CD4-positive, alpha-beta T cell (primary cell): Measurements from ENCODE around the gene CDH5. TPM values are rescaled to one million over a fixed set of nuclear protein-coding genes. Genes with fewer than 3 reads are reported as not detected.

ENCODE experiments used
- ATAC-seq: fragments of 200-7000 bp; cut with Tn5 transposase; one replicate; pipeline ENCODE4 v1.10.0; 2022; ENCODE audit warnings: mild to moderate bottlenecking; ENCODE audit not compliant: poor library complexity
- CTCF ChIA-PET: fragments of 350-600 bp; sonication (Branson Sonifier 250); formaldehyde crosslinking; loops from one replicate; lab custom pipeline; 2021; ENCODE audit warnings: antibody characterized with exemption, inconsistent platforms; lab: Charles Lee
- POLR2A ChIA-PET: fragments of 350-600 bp; sonication (Branson Sonifier 250); formaldehyde crosslinking; loops from one replicate; lab custom pipeline; 2021; ENCODE audit warnings: antibody characterized with exemption, inconsistent platforms; lab: Charles Lee
- DNase-seq, 14 experiments: peaks; one replicate each; pipeline ENCODE4 v3.0.0-alpha.2; 2013 to 2020; ENCODE audit warnings: mixed read lengths in 2 of 14
- H3K27ac ChIP-seq, 2 donors: one replicate each; pipeline versions ENCODE4 v1.5.1 to v1.7.0; 2013; ENCODE audit warnings: low read length in 2 of 2, low read depth in 1 of 2, mild to moderate bottlenecking in 1 of 2
- H3K27me3 ChIP-seq, 2 experiments: 1 replicate in 1 of 2; 2 replicates in 1 of 2; pipeline versions ENCODE4 v1.6.1 to v1.7.0; 2013; ENCODE audit warnings: low read length in 2 of 2, control low read depth in 1 of 2, mild to moderate bottlenecking in 1 of 2, moderate library complexity in 1 of 2; ENCODE audit not compliant: insufficient read depth in 2 of 2, control insufficient read depth in 1 of 2
- H3K36me3 ChIP-seq: one replicate; pipeline ENCODE4 v1.6.1; 2013; ENCODE audit warnings: low read length, control low read depth; ENCODE audit not compliant: insufficient read depth
- H3K4me1 ChIP-seq: one replicate; pipeline ENCODE4 v1.6.1; 2013; ENCODE audit warnings: low read length, control low read depth; ENCODE audit not compliant: insufficient read depth
- H3K4me3 ChIP-seq: one replicate; pipeline ENCODE4 v1.5.1; 2013; ENCODE audit warnings: mild to moderate bottlenecking, low read length, moderate library complexity
- H3K9me3 ChIP-seq, 2 experiments: 1 replicate in 1 of 2; 2 replicates in 1 of 2; pipeline versions ENCODE4 v1.6.1 to v1.7.0; 2013; ENCODE audit warnings: low read length in 2 of 2, mild to moderate bottlenecking in 2 of 2, control low read depth in 1 of 2, moderate library complexity in 1 of 2; ENCODE audit not compliant: control insufficient read depth in 1 of 2, insufficient read depth in 1 of 2
- H3K27ac Mint-ChIP-seq: one replicate; pipeline ENCODE4 v1.8.0; 2020; ENCODE audit warnings: mixed read lengths
- H3K27me3 Mint-ChIP-seq: one replicate; pipeline ENCODE4 v1.8.0; 2021; ENCODE audit warnings: mixed read lengths
- H3K36me3 Mint-ChIP-seq: one replicate; pipeline ENCODE4 v1.8.0; 2021; ENCODE audit warnings: low read depth, mixed read lengths
- H3K4me1 Mint-ChIP-seq: one replicate; pipeline ENCODE4 v1.8.0; 2021; ENCODE audit warnings: low read depth, mixed read lengths
- H3K4me3 Mint-ChIP-seq: one replicate; pipeline ENCODE4 v1.8.0; 2020; ENCODE audit warnings: mild to moderate bottlenecking, mixed read lengths
- H3K9me3 Mint-ChIP-seq: one replicate; pipeline ENCODE4 v1.8.0; 2020; ENCODE audit warnings: mixed read lengths
- CTCF ChIP-seq: fragments of 200-600 bp; IDR thresholded peaks from one replicate; pipeline ENCODE4 v1.8.0; 2022; ENCODE audit warnings: antibody characterized with exemption, mild to moderate bottlenecking
- intact Hi-C, 2 experiments: fragments of 100-400 bp; cut with DNase I in 1 of 2; cut with micrococcal nuclease in 1 of 2; formaldehyde crosslinking; loops; one replicate each; pipeline versions ENCODE4 v1.15.1 to v1.9.0; 2023 to 2025; cut with DNase I, micrococcal nuclease
- total RNA-seq, 174 experiments: library from RNA in 2 of 174; stranded (reverse) in 2 of 174; gene quantifications; one replicate each; pipeline ENCODE4 v1.2.3 and lab custom pipeline; 2021 to 2026

Gene CDH5
- total RNA-seq, 2 experiments from 2014 or later = not detected

GRCh38 chr16:66425651-66426050 is 59.2 kb downstream of the CDH5 start:
- no peak for TF ChIP-seq CTCF
- Histone ChIP-seq H3K36me3 (no peaks in the 10 kb centered on the region), H3K4me3 (no peak overlapping the region), H3K27me3 (peaks cover 42 to 57% of the 10 kb centered on the region in 2 experiments), H3K9me3 (peaks cover 0 to 17% of the 10 kb centered on the region in 2 experiments), H3K4me1 (peaks cover 15% of the 10 kb centered on the region), H3K27ac (no peak overlapping the region)
- Mint-ChIP-seq H3K4me1 (peaks cover 4% of the 10 kb centered on the region), H3K36me3 (no peaks in the 10 kb centered on the region), H3K4me3 (peak overlapping the region; percentile 44), H3K27ac (no peak overlapping the region), H3K27me3 (peaks cover 73% of the 10 kb centered on the region), H3K9me3 (no peaks in the 10 kb centered on the region)
- POLR2A ChIA-PET = no interaction called here
- no peak for DNase-seq
- ATAC-seq = no peak
- CTCF ChIA-PET = no interaction called here
- intact Hi-C loops = no loop called here

GRCh38 chr16:66426112-66427035 is 59.9 kb downstream of the CDH5 start:
- Histone ChIP-seq H3K4me1 (peaks cover 15% of the 10 kb centered on the region), H3K27ac (no peak overlapping the region), H3K9me3 (peaks cover 0 to 17% of the 10 kb centered on the region in 2 experiments), H3K27me3 (peaks cover 42 to 59% of the 10 kb centered on the region in 2 experiments), H3K36me3 (no peaks in the 10 kb centered on the region), H3K4me3 (peak overlapping the region; percentile 7)
- peak overlapping the region; percentile 44 for H3K4me3 Mint-ChIP-seq
- H3K27ac Mint-ChIP-seq = no peak overlapping the region
- ATAC-seq = peak; percentile 41
- DNase-seq = peak in 3 of 14 experiments; percentile 11 to 20 (median 13)
- ChIA-PET CTCF (no interaction called here), POLR2A (no interaction called here)
- no peaks in the 10 kb centered on the region for H3K9me3 Mint-ChIP-seq
- H3K36me3 Mint-ChIP-seq = no peaks in the 10 kb centered on the region
- peaks cover 4% of the 10 kb centered on the region for H3K4me1 Mint-ChIP-seq
- TF ChIP-seq CTCF = no peak
- intact Hi-C loops = no loop called here
- H3K27me3 Mint-ChIP-seq = peaks cover 78% of the 10 kb centered on the region

- TF ChIP-seq CTCF = no peak
- no peaks in the 10 kb centered on the region for H3K36me3 ChIP-seq
- peak in 1 of 14 experiments; percentile 10 for DNase-seq
- H3K4me1 Mint-ChIP-seq = peaks cover 4% of the 10 kb centered on the region
- H3K27me3 ChIP-seq = peaks cover 42 to 61% of the 10 kb centered on the region in 2 experiments
- peak within 1 kb of the TSS; percentile 76 for H3K4me3 Mint-ChIP-seq
- ChIA-PET CTCF (no interaction called here), POLR2A (no interaction called here)
- no peak within 1 kb of the TSS for H3K27ac Mint-ChIP-seq
- peaks cover 0 to 17% of the 10 kb centered on the region in 2 experiments for H3K9me3 ChIP-seq
- peak within 1 kb of the TSS; percentile 20 for H3K4me3 ChIP-seq
- intact Hi-C loops = no loop called here
- H3K36me3 Mint-ChIP-seq = no peaks in the 10 kb centered on the region
- peak; percentile 34 for ATAC-seq
- peaks cover 15% of the 10 kb centered on the region for H3K4me1 ChIP-seq
- H3K27ac ChIP-seq = no peak within 1 kb of the TSS
- peaks cover 83% of the 10 kb centered on the region for H3K27me3 Mint-ChIP-seq
- H3K9me3 Mint-ChIP-seq = no peaks in the 10 kb centered on the region
These were observed 60.8 kb downstream of the CDH5 start, which contains the start of gene BEAN1 for GRCh38 chr16:66427036-66427860. Gene BEAN1, plus strand, starts transcription at chr16:66427295. Its CDS starts 10,382 bp downstream, at chr16:66437677.
